GM12875 (cell line): ENCODE results near the gene OR52E6.

Source experiments
- H3K4me3 ChIP-seq: one replicate; pipeline ENCODE4 v1.5.1; 2011; ENCODE audit warnings: low read depth, low read length, control low read depth
- CTCF ChIP-seq: IDR thresholded peaks from 2 replicates; pipeline ENCODE4 v1.5.1; 2011; ENCODE audit warnings: low read depth, mild to moderate bottlenecking, control low read depth, inconsistent platforms, low read length, moderate library complexity, borderline replicate concordance; ENCODE audit not compliant: insufficient read depth

The OR52E6 gene

DNA sequence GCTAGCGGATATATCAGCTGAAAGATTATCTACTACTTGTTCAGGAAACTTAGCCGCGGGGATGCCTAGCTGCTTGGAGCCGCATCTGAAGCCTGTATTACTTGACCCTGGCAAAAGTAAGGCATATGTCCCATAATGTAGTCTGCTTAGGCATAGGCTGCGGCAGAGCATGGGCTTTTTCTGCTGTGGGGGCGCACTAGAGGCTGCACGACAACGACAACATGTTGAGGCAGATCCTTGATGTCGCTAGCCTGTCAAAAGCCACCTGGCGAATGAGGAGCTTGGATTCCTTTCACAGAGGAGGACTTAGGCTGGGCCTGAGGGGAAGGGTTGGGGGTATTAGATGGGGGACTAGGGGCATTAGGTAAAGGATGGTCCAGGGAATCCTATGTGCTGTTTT, 34.1 kb downstream of the OR52E6 start:
- H3K4me3 ChIP-seq: no peak overlapping the region
- no peak for TF ChIP-seq CTCF

GRCh38 chr11:5803982-5804381, 37.7 kb downstream of the OR52E6 start:
- no peak overlapping the region for H3K4me3 ChIP-seq
- TF ChIP-seq CTCF: no peak

GRCh38 chr11:5796541-5796940, 45.2 kb downstream of the OR52E6 start:
- TF ChIP-seq CTCF: no peak

DNA sequence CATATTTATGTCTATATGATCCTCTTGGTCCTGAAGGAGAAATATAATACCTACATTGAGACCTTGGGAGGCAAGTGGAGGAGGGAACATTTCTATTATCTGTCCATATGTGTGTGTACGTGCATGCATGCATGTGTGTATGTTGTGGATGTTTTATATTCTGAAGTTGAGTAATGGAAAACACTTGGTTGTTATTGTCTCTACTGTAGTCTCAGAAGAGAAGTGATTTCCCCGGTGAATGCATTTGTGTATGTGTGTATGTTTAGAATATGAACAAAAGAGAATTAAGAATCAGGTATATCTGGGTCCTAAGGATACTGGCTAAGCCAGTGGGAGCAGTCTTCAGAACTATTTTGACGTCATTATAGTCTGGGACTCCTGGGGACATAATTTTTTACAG, 50.5 kb downstream of the OR52E6 start, which contains the start of gene OR52N1:
OR52N1 (minus strand) TSS at position 101 of the 400 bp plus-strand sequence. CDS start 2,449 bp downstream, outside the sequence.
- H3K4me3 ChIP-seq: no peak within 1 kb of the TSS
- no peak for TF ChIP-seq CTCF

More at GRCh38 chr11:5796541-5796940, 45.2 kb downstream of the OR52E6 start:
- H3K4me3 ChIP-seq: no peak overlapping the region
